Neuronal stem cell (in vitro differentiated cells): ENCODE results near the gene THSD4.

Experiments used
- DNase-seq: peaks from one replicate; pipeline ENCODE4 v3.0.0-alpha.2; 2013; ENCODE audit warnings: low spot score
- H2AFZ ChIP-seq: one replicate; pipeline ENCODE4 v1.6.1; 2013; ENCODE audit warnings: mild to moderate bottlenecking, low read length, inconsistent platforms
- H2AK5ac ChIP-seq: 2 replicates; pipeline ENCODE4 v1.6.1; 2013; ENCODE audit warnings: low read depth, mild to moderate bottlenecking, inconsistent platforms, low read length, moderate library complexity, mixed read lengths
- H2BK120ac ChIP-seq: 2 replicates; pipeline ENCODE4 v1.6.1; 2013; ENCODE audit warnings: low read depth, mild to moderate bottlenecking, inconsistent platforms, low read length, moderate library complexity, mixed read lengths
- H2BK12ac ChIP-seq: one replicate; pipeline ENCODE4 v1.6.1; 2013; ENCODE audit warnings: low read length, inconsistent platforms
- H2BK15ac ChIP-seq: 2 replicates; pipeline ENCODE4 v1.6.1; 2013; ENCODE audit warnings: mild to moderate bottlenecking, low read length, inconsistent platforms, mixed read lengths
- H2BK5ac ChIP-seq: one replicate; pipeline ENCODE4 v1.6.1; 2013; ENCODE audit warnings: inconsistent platforms, mild to moderate bottlenecking, low read length, moderate library complexity
- H3K14ac ChIP-seq: one replicate; pipeline ENCODE4 v1.6.1; 2013; ENCODE audit warnings: low read length, inconsistent platforms
- H3K18ac ChIP-seq: 2 replicates; pipeline ENCODE4 v1.6.1; 2013; ENCODE audit warnings: low read length, inconsistent platforms
- H3K23ac ChIP-seq: 2 replicates; pipeline ENCODE4 v1.6.1; 2013; ENCODE audit warnings: low read depth, mild to moderate bottlenecking, mixed read lengths, low read length, inconsistent platforms; ENCODE audit not compliant: poor library complexity
- H3K27ac ChIP-seq: replicated peaks from 3 replicates; pipeline ENCODE4 v1.5.1; 2013; ENCODE audit warnings: low read length, inconsistent platforms
- H3K27me3 ChIP-seq, 3 experiments: 2 replicates each; pipeline ENCODE4 v1.6.1; 2013; ENCODE audit warnings: low read length in 3 of 3, mild to moderate bottlenecking in 2 of 3, inconsistent platforms in 1 of 3, low read depth in 1 of 3, mixed read lengths in 1 of 3, moderate library complexity in 1 of 3; ENCODE audit not compliant: control insufficient read depth in 3 of 3, insufficient read depth in 3 of 3
- H3K36me3 ChIP-seq, 2 donors: replicated peaks in 1 of 2; 2 replicates each; pipeline ENCODE4 v1.6.1; 2013; ENCODE audit warnings: low read length in 2 of 2; ENCODE audit not compliant: control insufficient read depth in 2 of 2, insufficient read depth in 2 of 2
- H3K4ac ChIP-seq: 2 replicates; pipeline ENCODE4 v1.6.1; 2013; ENCODE audit warnings: inconsistent platforms, mild to moderate bottlenecking, low read length, moderate library complexity
- H3K4me1 ChIP-seq, 2 donors: 1 replicate in 1 of 2; 2 replicates in 1 of 2; pipeline ENCODE4 v1.6.1; 2013; ENCODE audit warnings: low read length in 2 of 2, low read depth in 1 of 2; ENCODE audit not compliant: control insufficient read depth in 2 of 2, insufficient read depth in 1 of 2
- H3K4me2 ChIP-seq: one replicate; pipeline ENCODE4 v1.6.1; 2013; ENCODE audit warnings: mild to moderate bottlenecking, low read length, inconsistent platforms; ENCODE audit not compliant: insufficient read depth, poor library complexity, severe bottlenecking
- H3K4me3 ChIP-seq, 2 donors: 2 replicates each; pipeline ENCODE4 v1.5.1; 2013; ENCODE audit warnings: low read length in 2 of 2, mild to moderate bottlenecking in 2 of 2, inconsistent platforms in 1 of 2, moderate library complexity in 1 of 2
- H3K79me1 ChIP-seq: one replicate; pipeline ENCODE4 v1.6.1; 2013; ENCODE audit warnings: low read depth, mild to moderate bottlenecking, inconsistent platforms, low read length, moderate library complexity
- H3K9ac ChIP-seq: one replicate; pipeline ENCODE4 v1.6.1; 2013; ENCODE audit warnings: mild to moderate bottlenecking, low read depth, low read length, inconsistent platforms; ENCODE audit not compliant: poor library complexity
- H3K9me3 ChIP-seq, 2 donors: replicated peaks in 1 of 2; 2 replicates each; pipeline versions ENCODE3 to v1.6.1; 2013; ENCODE audit warnings: low read length in 2 of 2, mild to moderate bottlenecking in 2 of 2, inconsistent platforms in 1 of 2, low read depth in 1 of 2, mixed read lengths in 1 of 2, moderate library complexity in 1 of 2; ENCODE audit not compliant: control insufficient read depth in 2 of 2, insufficient read depth in 1 of 2
- H4K8ac ChIP-seq: one replicate; pipeline ENCODE4 v1.6.1; 2013; ENCODE audit warnings: low read depth, mild to moderate bottlenecking, inconsistent platforms, low read length, moderate library complexity
- H4K91ac ChIP-seq: one replicate; pipeline ENCODE4 v1.6.1; 2013; ENCODE audit warnings: low read length, low read depth, mild to moderate bottlenecking, inconsistent platforms; ENCODE audit not compliant: poor library complexity
- WGBS, 2 donors: extraction: QIAGEN DNeasy Blood & Tissue Kit; methylation state at CpG; one replicate each; pipeline ENCODE4 v1.1.7; 2013; ENCODE audit warnings: missing lambda C conversion rate in 2 of 2, mixed read lengths in 1 of 2; ENCODE audit not compliant: insufficient read length in 2 of 2, insufficient replicate concordance in 1 of 2; ENCODE audit errors: extremely low coverage in 2 of 2; 5-methylcytosine and 5-hydroxymethylcytosine counted together

THSD4 gene

DNA sequence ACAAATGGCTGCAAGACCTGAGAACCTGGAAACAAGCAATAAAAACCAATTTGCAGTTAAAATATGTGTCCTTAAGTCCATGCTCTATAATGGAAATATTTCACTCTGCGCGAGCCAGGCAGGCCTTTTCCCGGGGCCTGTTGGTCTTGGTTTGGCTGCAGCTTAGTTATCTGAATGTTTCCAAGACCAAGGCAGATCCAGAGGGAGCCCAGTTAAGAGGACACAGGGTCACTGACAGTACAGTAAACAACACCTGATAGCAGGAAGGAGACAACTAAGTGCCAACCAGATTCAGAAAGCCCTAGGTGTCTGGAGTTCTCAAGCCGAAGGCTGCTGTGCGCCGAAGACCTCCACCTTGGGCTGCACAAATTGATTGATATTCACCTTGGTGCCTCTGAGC, 32.8 kb downstream of the THSD4 start:
- Histone ChIP-seq H2BK12ac (no peak overlapping the region), H3K4me3 (no peak overlapping the region), H3K4ac (no peak overlapping the region), H3K18ac (no peak overlapping the region), H3K9ac (no peak overlapping the region), H2BK120ac (no peak overlapping the region), H3K27me3 (peaks cover 0 to 4% (median 0%) of the 10 kb centered on the region in 3 experiments), H2BK5ac (no peak overlapping the region), H3K14ac (no peak overlapping the region), H2BK15ac (no peak overlapping the region), H3K9me3 (no peaks in the 10 kb centered on the region), H4K91ac (no peak overlapping the region), H3K79me1 (no peaks in the 10 kb centered on the region), H3K36me3 (no peaks in the 10 kb centered on the region), H3K23ac (no peak overlapping the region), H3K27ac (no peak overlapping the region), H3K4me2 (no peak overlapping the region), H4K8ac (no peak overlapping the region), H3K4me1 (peaks cover 0 to 5% of the 10 kb centered on the region in 2 donors), H2AK5ac (no peak overlapping the region), H2AFZ (no peak overlapping the region)
- no CpG with 5 or more reads among the region's 6 CpGs for WGBS, 2 donors
- no peak for DNase-seq

DNA sequence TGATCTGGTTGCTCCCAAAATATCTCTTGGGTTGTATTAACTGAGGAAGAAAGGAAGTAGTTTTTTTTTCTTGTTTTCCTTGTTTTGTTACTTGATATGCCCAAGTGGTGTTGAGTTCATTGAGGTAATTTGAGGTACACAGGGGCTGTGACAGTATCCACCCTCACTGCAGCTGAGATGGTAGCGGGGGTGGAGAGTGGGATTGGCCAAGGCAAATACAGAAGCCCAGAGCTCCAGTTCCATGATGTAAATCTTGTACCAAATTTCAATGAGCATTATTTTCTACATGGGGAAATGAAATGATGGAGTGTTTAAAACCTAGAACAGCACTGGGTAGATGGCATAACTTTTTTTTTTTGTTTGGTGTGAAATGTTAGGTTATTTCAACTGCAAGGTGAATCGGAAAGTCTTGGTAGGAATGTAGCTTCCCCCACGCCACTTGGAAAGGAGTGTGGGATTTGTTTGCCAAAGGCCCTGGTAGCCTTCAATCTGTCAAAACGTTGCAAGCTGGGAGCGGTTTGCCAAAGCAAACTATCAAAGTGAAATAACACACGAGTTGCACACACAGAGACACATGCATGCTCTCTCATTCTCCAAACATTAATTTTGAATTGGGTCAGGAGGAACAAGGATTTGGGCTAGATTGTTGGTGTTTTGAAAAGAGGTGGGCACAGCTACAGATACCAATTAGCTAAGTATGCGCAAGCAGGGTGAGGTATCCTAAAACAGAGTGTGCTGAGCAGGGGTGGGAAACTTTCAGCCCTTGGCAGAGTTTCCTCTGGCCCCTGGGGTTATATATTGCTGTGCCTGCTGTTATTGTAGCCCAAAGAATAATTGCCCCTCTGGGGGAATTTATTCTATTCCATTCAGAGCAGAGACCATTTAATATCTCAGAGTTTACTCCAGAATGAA, 34.6 kb downstream of the THSD4 start:
- H2AK5ac ChIP-seq = no peak overlapping the region
- H3K9ac ChIP-seq = no peak overlapping the region
- no peak overlapping the region for H2BK12ac ChIP-seq
- H3K27ac ChIP-seq = no peak overlapping the region
- no peak overlapping the region for H3K18ac ChIP-seq
- H3K9me3 ChIP-seq = no peaks in the 10 kb centered on the region
- no peak for DNase-seq
- no peak overlapping the region for H3K4me2 ChIP-seq
- H2BK5ac ChIP-seq = no peak overlapping the region
- no peak overlapping the region for H2AFZ ChIP-seq
- WGBS, 2 donors = no CpG with 5 or more reads among the region's 7 CpGs
- H3K36me3 ChIP-seq = no peaks in the 10 kb centered on the region
- H3K14ac ChIP-seq = no peak overlapping the region
- H3K4ac ChIP-seq = no peak overlapping the region
- no peak overlapping the region for H3K23ac ChIP-seq
- no peak overlapping the region for H4K91ac ChIP-seq
- H3K4me3 ChIP-seq = no peak overlapping the region
- no peaks in the 10 kb centered on the region for H3K79me1 ChIP-seq
- H2BK15ac ChIP-seq = no peak overlapping the region
- peaks cover 0 to 6% (median 0%) of the 10 kb centered on the region in 3 experiments for H3K27me3 ChIP-seq
- H3K4me1 ChIP-seq = peaks cover 0 to 2% of the 10 kb centered on the region in 2 donors
- no peak overlapping the region for H2BK120ac ChIP-seq
- no peak overlapping the region for H4K8ac ChIP-seq

GRCh38 chr15:71151081-71151480, 35.8 kb downstream of the THSD4 start:
- no peak overlapping the region for H4K8ac ChIP-seq
- no peak overlapping the region for H3K9ac ChIP-seq
- H2AFZ ChIP-seq = no peak overlapping the region
- no peak for DNase-seq
- no peaks in the 10 kb centered on the region for H3K9me3 ChIP-seq
- H2BK5ac ChIP-seq = no peak overlapping the region
- no peak overlapping the region for H4K91ac ChIP-seq
- no peak overlapping the region for H2BK12ac ChIP-seq
- H3K18ac ChIP-seq = no peak overlapping the region
- no peak overlapping the region for H2AK5ac ChIP-seq
- H3K36me3 ChIP-seq = no peaks in the 10 kb centered on the region
- no peak overlapping the region for H3K4ac ChIP-seq
- no peak overlapping the region for H2BK120ac ChIP-seq
- no peak overlapping the region for H3K14ac ChIP-seq
- H3K4me1 ChIP-seq = peaks cover 0 to 2% of the 10 kb centered on the region in 2 donors
- WGBS, 2 donors = no CpG with 5 or more reads among the region's 2 CpGs
- H3K79me1 ChIP-seq = no peaks in the 10 kb centered on the region
- no peak overlapping the region for H3K4me3 ChIP-seq
- peaks cover 0 to 6% (median 0%) of the 10 kb centered on the region in 3 experiments for H3K27me3 ChIP-seq
- no peak overlapping the region for H3K4me2 ChIP-seq
- no peak overlapping the region for H3K23ac ChIP-seq
- no peak overlapping the region for H3K27ac ChIP-seq
- no peak overlapping the region for H2BK15ac ChIP-seq

- DNase-seq = no peak
- Histone ChIP-seq H3K4me3 (no peak overlapping the region), H3K4me1 (peaks cover 0 to 2% of the 10 kb centered on the region in 2 donors), H2AK5ac (no peak overlapping the region), H2BK15ac (no peak overlapping the region), H3K14ac (no peak overlapping the region), H3K18ac (no peak overlapping the region), H3K36me3 (no peaks in the 10 kb centered on the region), H4K91ac (no peak overlapping the region), H3K9ac (no peak overlapping the region), H2AFZ (no peak overlapping the region), H2BK5ac (no peak overlapping the region), H2BK120ac (no peak overlapping the region), H3K4ac (no peak overlapping the region), H3K23ac (no peak overlapping the region), H3K4me2 (no peak overlapping the region), H3K27ac (no peak overlapping the region), H4K8ac (no peak overlapping the region), H3K27me3 (peaks cover 0 to 6% (median 0%) of the 10 kb centered on the region in 3 experiments), H3K79me1 (no peaks in the 10 kb centered on the region), H2BK12ac (no peak overlapping the region), H3K9me3 (no peaks in the 10 kb centered on the region)
- no CpG with 5 or more reads among the region's 7 CpGs for WGBS, 2 donors
These were observed 37.3 kb downstream of the THSD4 start for GRCh38 chr15:71152542-71152941.
